HepG2 (cell line): Measurements from ENCODE around the gene SLC6A12. TPM values are rescaled to one million over a fixed set of nuclear protein-coding genes. Genes with fewer than 3 reads are reported as not detected.

Experiments used
- ATF7-NPFF ChIP-seq: sonication (generic); formaldehyde crosslinking; IDR thresholded peaks from 2 replicates; pipeline ENCODE4 v1.8.1; 2023; ENCODE audit warnings: mild to moderate bottlenecking, low read depth, missing genetic modification reagents, moderate library complexity
- GPBP1L1 ChIP-seq: sonication (generic); formaldehyde crosslinking; IDR thresholded peaks from 2 replicates; pipeline ENCODE4 v1.5.0; 2020; ENCODE audit warnings: mild to moderate bottlenecking, missing genetic modification reagents
- HNRNPLL ChIP-seq: fragments of 200-400 bp; formaldehyde crosslinking; IDR thresholded peaks from 2 replicates; pipeline ENCODE4 v1.6.1; 2017; ENCODE audit warnings: mild to moderate bottlenecking, low read depth, low read length; ENCODE audit not compliant: poor library complexity, severe bottlenecking
- MEIS2 ChIP-seq: sonication (generic); formaldehyde crosslinking; IDR thresholded peaks from 2 replicates; pipeline ENCODE4 v1.9.0; 2021; ENCODE audit warnings: mild to moderate bottlenecking, missing genetic modification reagents
- STAG1 ChIP-seq: sonication (generic); formaldehyde crosslinking; IDR thresholded peaks from 2 replicates; pipeline ENCODE4 v1.4.0; 2020; ENCODE audit warnings: missing genetic modification reagents
- ZBTB40 ChIP-seq, 2 experiments: fragments of 450-650 bp in 1 of 2; sonication (generic) in 1 of 2; formaldehyde crosslinking in 1 of 2; IDR thresholded peaks; 2 replicates each; pipeline versions ENCODE4 v1.6.1 to v1.8.0; 2016 to 2022; ENCODE audit warnings: antibody characterized with exemption in 1 of 2, mild to moderate bottlenecking in 1 of 2, missing genetic modification reagents in 1 of 2
- ZNF224 ChIP-seq: sonication (generic); formaldehyde crosslinking; IDR thresholded peaks from 2 replicates; pipeline ENCODE4 v1.5.0; 2020; ENCODE audit warnings: mild to moderate bottlenecking, missing genetic modification reagents
- ZNF574 ChIP-seq: sonication (generic); formaldehyde crosslinking; IDR thresholded peaks from 2 replicates; pipeline ENCODE4 v1.4.0; 2020; ENCODE audit warnings: missing genetic modification reagents
- ZNF580 ChIP-seq: IDR thresholded peaks from 2 replicates; pipeline ENCODE4 v1.6.1; 2016; ENCODE audit warnings: low read depth, borderline replicate concordance
- ZSCAN12 ChIP-seq: sonication (generic); formaldehyde crosslinking; IDR thresholded peaks from 2 replicates; pipeline ENCODE4 v1.9.0; 2021; ENCODE audit warnings: mild to moderate bottlenecking, missing genetic modification reagents
- ZXDC ChIP-seq: sonication (generic); formaldehyde crosslinking; IDR thresholded peaks from 2 replicates; pipeline ENCODE4 v1.5.0; 2020; ENCODE audit warnings: mild to moderate bottlenecking, missing genetic modification reagents
- polyA plus RNA-seq, 8 experiments: library from polyadenylated mRNA; depleted of rRNA in 3 of 8; stranded (reverse) in 7 of 8; unstranded in 1 of 8; fragments of >200 nt; fragmentation: Illumina TruSeq in 4 of 8; extraction: Trizol in 4 of 8; gene quantifications; 2 replicates each; pipeline versions ENCODE4 v1.2.1 to v1.2.3, GENCODE V29; 2011 to 2016; ENCODE audit warnings: low read depth in 4 of 8, missing spikeins in 1 of 8, mixed read lengths in 1 of 8; ENCODE audit not compliant: insufficient read depth in 1 of 8
- total RNA-seq, 5 experiments: library from RNA; depleted of rRNA; stranded (reverse); fragments of >200 nt; fragmentation: Illumina TruSeq; extraction: Trizol; gene quantifications; 2 replicates each; pipeline ENCODE4 v1.2.3, GENCODE V29; 2016; ENCODE audit warnings: low read depth in 1 of 5

Gene SLC6A12
- total and polyA plus RNA-seq, 2 of the 13 experiments (the other 11 are each of a cell fraction or from before 2014, with no cell fraction given), result 3.7 to 18.8 TPM

- no peak for TF ChIP-seq ZBTB40 (IDR thresholded peaks at IDR 0.05)
- TF ChIP-seq ZBTB40 (CRISPR knock-in tag; IDR thresholded peaks at IDR 0.05), result 0 out of 2 replicates have a peak, but pooled peaks have one; percentile 18
- TF ChIP-seq ZNF574 (CRISPR knock-in tag), result peak; percentile 42; the same call in 1 of the 2 replicates
- TF ChIP-seq ATF7-NPFF, result 0 out of 2 replicates have a peak, but pooled peaks have one; percentile 53
- TF ChIP-seq ZNF224 (CRISPR knock-in tag), result no peak
- TF ChIP-seq ZSCAN12 (CRISPR knock-in tag), result no peak
- no peak for TF ChIP-seq GPBP1L1 (CRISPR knock-in tag)
- 0 out of 2 replicates have a peak, but pooled peaks have one; percentile 26 for TF ChIP-seq ZXDC (CRISPR knock-in tag)
- TF ChIP-seq ZNF580 (CRISPR knock-in tag), result no peak
- TF ChIP-seq STAG1 (CRISPR knock-in tag), result peak; percentile 48
- TF ChIP-seq HNRNPLL, result peak; percentile 41
- 0 out of 2 replicates have a peak, but pooled peaks have one; percentile 34 for TF ChIP-seq MEIS2 (CRISPR knock-in tag)
These were observed 24.9 kb downstream of the SLC6A12 start (continued) for GRCh38 chr12:188910-189621.
